ENCODE measurements around the gene MYB.
A peak's percentile ranks its signal among the peaks of the same experiment; 100 is the strongest.

The MYB gene

GRCh38 chr6:135158397-135158796 lies 22.7 kb upstream of the MYB start:
- H3K27me3 ChIP-seq (ENCODE audit: control insufficient read depth, insufficient read depth, low read length): no peaks in the 10 kb centered on the region
- H3K4me3 ChIP-seq (ENCODE audit: low read depth, low read length): no peak overlapping the region
- no peak for TF ChIP-seq CTCF (IDR thresholded peaks at IDR 0.05)
- H3K79me2 ChIP-seq: no peaks in the 10 kb centered on the region
- H3K4me1 ChIP-seq: no peaks in the 10 kb centered on the region
- no peak overlapping the region for H2AFZ ChIP-seq
- H3K36me3 ChIP-seq (ENCODE audit: control insufficient read depth, insufficient read depth, low read length): no peaks in the 10 kb centered on the region
- no peak overlapping the region for H3K4me2 ChIP-seq (ENCODE audit: low read length)
- H3K27ac ChIP-seq: no peak overlapping the region
- H3K9ac ChIP-seq: no peak overlapping the region
- no peaks in the 10 kb centered on the region for H3K9me3 ChIP-seq (ENCODE audit: control insufficient read depth, low read length)

- H3K4me2 ChIP-seq (ENCODE audit: low read length): no peak overlapping the region
- no peaks in the 10 kb centered on the region for H3K79me2 ChIP-seq
- H3K9me3 ChIP-seq (ENCODE audit: control insufficient read depth, low read length): no peaks in the 10 kb centered on the region
- H3K36me3 ChIP-seq (ENCODE audit: control insufficient read depth, insufficient read depth, low read length): no peaks in the 10 kb centered on the region
- no peaks in the 10 kb centered on the region for H3K27me3 ChIP-seq (ENCODE audit: control insufficient read depth, insufficient read depth, low read length)
- no peak overlapping the region for H2AFZ ChIP-seq
- no peak overlapping the region for H3K9ac ChIP-seq
- H3K27ac ChIP-seq: no peak overlapping the region
- no peak overlapping the region for H3K4me3 ChIP-seq (ENCODE audit: low read depth, low read length)
- no peak for TF ChIP-seq CTCF (IDR thresholded peaks at IDR 0.05)
- H3K4me1 ChIP-seq: no peaks in the 10 kb centered on the region
Observed at GRCh38 chr6:135159531-135159930, 21.6 kb upstream of the MYB start.

- no peak overlapping the region for H3K4me3 ChIP-seq (ENCODE audit: low read depth, low read length)
- H3K36me3 ChIP-seq (ENCODE audit: control insufficient read depth, insufficient read depth, low read length): no peaks in the 10 kb centered on the region
- H3K27me3 ChIP-seq (ENCODE audit: control insufficient read depth, insufficient read depth, low read length): no peaks in the 10 kb centered on the region
- H3K4me1 ChIP-seq: no peaks in the 10 kb centered on the region
- H2AFZ ChIP-seq: no peak overlapping the region
- no peak overlapping the region for H3K27ac ChIP-seq
- no peak for TF ChIP-seq CTCF (IDR thresholded peaks at IDR 0.05)
- no peaks in the 10 kb centered on the region for H3K9me3 ChIP-seq (ENCODE audit: control insufficient read depth, low read length)
- H3K4me2 ChIP-seq (ENCODE audit: low read length): no peak overlapping the region
- H3K79me2 ChIP-seq: no peaks in the 10 kb centered on the region
- H3K9ac ChIP-seq: no peak overlapping the region
Observed at GRCh38 chr6:135161411-135162395, 19.4 kb upstream of the MYB start.

- Histone ChIP-seq H3K27ac (no peak overlapping the region), H3K4me1 (no peaks in the 10 kb centered on the region), H3K27me3 (ENCODE audit: control insufficient read depth, insufficient read depth, low read length) (no peaks in the 10 kb centered on the region), H3K4me2 (ENCODE audit: low read length) (no peak overlapping the region), H3K36me3 (ENCODE audit: control insufficient read depth, insufficient read depth, low read length) (no peaks in the 10 kb centered on the region), H3K79me2 (no peaks in the 10 kb centered on the region), H3K4me3 (ENCODE audit: low read depth, low read length) (no peak overlapping the region), H2AFZ (no peak overlapping the region), H3K9ac (no peak overlapping the region), H3K9me3 (ENCODE audit: control insufficient read depth, low read length) (no peaks in the 10 kb centered on the region)
- peak; percentile 52 for TF ChIP-seq CTCF (IDR thresholded peaks at IDR 0.05)
Observed at GRCh38 chr6:135162678-135163439, 18.2 kb upstream of the MYB start.

All from parathyroid adenoma (tissue), 2 donors.